GM18870 (cell line): ENCODE data around the gene OR1Q1.
"Not testable (repeated sequence)": the region's sequence is repeated elsewhere in the genome, so short reads cannot be mapped to it uniquely, and the experiment has no call there.

ENCODE experiments used
- ATAC-seq: cut with Tn5 transposase; IDR thresholded peaks from one replicate; pipeline ENCODE4 v1.9.1; 2021; ENCODE audit warnings: moderate library complexity; ENCODE audit not compliant: unreplicated experiment

Gene OR1Q1, protein sequence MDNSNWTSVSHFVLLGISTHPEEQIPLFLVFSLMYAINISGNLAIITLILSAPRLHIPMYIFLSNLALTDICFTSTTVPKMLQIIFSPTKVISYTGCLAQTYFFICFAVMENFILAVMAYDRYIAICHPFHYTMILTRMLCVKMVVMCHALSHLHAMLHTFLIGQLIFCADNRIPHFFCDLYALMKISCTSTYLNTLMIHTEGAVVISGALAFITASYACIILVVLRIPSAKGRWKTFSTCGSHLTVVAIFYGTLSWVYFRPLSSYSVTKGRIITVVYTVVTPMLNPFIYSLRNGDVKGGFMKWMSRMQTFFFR

DNA sequence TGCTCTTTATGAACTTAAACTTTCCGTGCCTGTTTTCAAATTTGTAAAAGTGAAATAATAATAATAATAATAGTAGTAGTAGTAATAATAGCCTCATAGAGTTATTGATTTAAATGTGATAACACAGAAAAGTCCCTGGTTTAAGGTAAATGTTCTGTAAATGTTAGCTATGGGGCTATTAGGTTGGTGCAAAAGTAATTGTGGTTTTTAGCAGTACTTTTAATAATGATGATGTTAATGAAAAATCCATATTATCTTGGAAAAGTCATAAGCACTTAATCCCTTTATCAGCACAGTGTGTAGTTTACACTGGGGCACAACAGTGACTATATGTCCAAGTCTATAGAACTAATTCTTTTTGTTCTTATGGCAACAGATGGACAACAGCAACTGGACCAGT is at the start of gene OR1Q1:
Gene OR1Q1, plus strand, starts transcription at position 377 of the 400 bp plus-strand sequence. Its CDS starts 0 bp downstream, at position 377.
- ATAC-seq, result no peak

DNA sequence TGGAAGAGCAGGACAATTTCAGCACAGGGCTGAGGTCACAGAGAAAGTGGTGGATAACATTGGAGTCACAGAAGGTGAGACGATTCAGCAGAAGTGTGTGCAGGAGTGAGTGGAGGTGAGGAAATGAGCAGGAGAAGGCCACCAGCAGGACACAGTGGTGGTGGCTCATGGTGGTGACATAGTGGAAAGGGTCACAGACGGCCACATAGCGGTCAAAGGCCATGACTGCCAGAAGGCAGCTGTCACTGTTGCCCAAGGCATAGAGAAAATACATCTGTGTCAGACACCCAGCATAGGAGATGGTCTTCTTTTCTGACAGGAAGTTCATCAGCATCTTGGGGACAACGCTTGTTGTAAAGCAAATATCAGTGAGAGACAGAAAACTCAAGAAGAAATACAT is 46.6 kb upstream of the OR1Q1 start:
- no peak for ATAC-seq

DNA sequence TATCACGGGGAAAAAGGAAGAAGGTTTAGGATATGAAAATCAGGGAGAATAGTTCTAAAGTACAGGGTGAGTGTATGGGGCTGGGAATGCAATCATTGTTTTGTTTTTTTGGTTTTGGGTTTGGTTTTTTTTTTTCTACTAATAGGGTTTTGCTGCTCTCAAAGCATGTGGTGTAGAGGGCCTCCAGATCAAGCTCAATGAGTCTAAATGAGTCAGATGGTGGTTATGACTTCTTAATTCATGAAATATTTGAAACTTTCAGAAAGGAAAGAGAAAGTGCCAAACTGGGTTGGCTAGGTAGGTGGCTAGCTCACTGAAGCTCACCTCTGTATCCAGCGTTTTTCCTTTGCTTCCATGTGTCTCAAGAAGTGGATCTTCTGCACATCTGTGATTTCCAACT is 42.1 kb upstream of the OR1Q1 start:
- ATAC-seq, result no peak

DNA sequence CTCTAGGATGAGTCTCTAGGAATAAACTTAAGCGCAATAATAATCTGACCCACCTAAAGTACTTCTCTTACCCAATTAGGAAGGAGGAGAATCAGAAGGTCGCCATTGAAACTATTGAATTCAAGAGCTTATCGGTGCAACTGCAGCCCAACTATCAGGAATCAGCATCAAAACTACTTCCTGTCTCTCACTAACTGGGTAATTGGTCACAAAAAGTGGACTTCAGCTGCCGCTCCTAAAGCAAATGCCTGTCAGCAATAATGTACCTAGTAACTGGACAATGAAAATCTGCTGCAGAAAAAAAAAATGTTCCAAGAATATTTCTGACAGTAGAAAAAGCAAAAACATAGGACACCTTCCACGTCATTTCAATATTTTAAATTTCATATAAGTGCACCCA is 34.7 kb upstream of the OR1Q1 start:
- no peak for ATAC-seq

DNA sequence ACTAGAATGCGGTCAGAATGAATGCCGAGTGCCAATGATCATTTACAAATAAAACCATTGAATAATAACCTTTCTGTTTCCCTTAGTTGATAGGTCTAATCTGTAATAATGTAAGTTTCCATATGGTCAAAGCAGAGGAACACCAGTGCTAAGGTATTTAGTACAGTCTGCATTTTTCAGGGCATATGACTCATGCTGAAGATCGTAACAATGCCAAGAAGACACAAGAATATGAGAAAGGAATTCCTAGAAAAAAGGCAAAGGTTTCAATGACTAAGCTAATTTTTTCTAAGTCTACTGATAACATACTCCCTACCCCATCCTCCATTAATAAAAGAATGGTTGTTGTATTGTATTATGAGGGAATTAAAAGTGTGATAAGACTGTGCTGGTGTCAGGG is 34.2 kb upstream of the OR1Q1 start:
- no peak for ATAC-seq

DNA sequence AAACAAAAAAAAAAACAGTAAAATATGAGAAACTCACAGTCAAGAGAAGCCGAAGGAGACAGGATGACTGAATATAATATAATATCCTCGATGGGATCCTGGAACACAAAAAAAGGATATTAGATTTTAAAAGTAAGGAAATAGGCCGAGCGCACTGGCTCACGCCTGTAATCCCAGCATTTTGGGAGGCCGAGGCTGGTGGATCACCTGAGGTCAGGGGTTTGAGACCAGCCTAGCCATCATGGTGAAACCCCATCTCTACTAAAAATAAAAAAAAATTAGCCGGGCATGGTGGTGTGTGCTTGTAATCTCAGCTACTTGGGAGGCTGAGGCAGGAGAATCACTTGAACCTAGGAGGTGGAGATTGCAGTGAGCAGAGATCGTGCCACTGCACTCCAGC is 31.3 kb upstream of the OR1Q1 start, which contains the start of gene OR1L8:
Gene OR1L8, minus strand, starts transcription at position 101 of the 400 bp plus-strand sequence. CDS start 14,907 bp downstream, outside the sequence.
- ATAC-seq, result not testable (repeated sequence)

DNA sequence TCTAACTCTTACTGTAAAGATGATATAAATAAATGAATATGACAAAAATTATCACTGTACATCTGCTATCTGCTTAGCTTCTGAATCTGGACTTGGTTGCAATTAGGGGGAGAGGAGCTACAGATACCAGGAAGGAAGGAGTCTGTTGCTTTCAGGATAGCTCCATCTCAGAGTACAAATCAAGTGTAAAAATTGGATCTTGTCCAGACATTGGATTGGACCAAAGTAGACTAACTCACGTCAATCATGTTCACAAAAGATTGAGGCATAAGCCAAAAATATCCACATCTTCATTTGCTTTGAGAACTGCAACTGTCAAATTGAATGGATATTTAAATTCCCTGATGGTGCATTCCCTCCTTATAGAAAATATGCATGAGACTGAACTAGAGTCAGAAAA is 8.8 kb upstream of the OR1Q1 start:
- ATAC-seq, result no peak

DNA sequence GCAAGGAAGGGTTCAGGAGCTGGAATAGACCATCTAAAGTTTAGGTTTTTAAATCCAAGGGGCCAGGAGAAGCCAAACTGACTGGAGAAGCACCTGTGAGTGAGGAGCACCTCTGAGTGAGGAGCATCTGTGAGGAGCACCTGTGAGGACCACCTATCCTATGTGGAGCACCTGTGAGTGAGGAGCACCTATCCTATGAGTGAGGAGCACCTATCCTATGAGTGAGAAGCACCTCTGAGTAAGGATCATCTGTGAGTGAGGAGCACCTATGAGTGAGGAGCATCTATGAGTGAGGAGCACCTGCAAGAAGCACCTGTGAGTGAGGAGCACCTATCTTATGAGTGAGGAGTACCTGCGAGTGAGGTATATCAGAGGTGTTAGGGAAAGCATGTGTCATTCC is 8.0 kb upstream of the OR1Q1 start:
- ATAC-seq, result no peak

DNA sequence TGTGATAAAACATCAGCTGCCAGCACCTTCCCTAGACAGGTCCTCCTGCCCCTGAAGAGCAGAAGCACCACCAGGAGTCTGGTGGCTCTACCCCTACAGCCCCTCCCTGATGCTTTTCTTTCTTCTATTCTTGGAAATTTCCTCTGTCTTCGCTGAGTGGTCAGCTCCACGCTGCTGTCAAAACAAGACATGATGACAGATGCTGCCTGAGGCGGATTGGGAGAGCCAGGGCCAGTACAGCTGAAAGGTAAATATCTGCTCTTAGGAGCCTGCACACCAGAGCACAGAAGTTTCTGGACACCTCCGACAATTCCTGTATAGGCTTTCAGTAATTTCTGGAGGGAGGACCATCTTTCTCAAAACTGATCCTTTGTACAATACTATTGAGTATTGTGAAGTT is 4.7 kb upstream of the OR1Q1 start:
- ATAC-seq, result no peak

DNA sequence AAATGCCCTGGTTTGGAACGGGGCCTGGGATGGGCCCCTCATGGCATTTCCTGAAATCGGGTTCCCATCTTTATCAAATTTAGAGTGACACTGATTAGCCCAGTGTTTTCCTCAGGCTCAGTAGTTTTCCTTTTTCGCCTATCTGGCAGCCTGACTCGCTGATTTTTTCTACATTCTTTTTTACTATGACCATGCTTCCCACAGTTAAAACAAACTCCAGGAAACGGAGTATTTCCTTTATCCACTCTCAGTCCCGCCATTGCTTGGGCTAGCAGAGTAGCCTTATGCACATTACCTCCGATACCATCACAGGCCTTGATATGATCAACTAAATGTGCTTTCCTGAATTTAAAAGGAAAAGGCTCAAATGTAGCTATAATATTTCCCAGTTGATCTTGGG is 5.5 kb downstream of the OR1Q1 start:
- no peak for ATAC-seq

DNA sequence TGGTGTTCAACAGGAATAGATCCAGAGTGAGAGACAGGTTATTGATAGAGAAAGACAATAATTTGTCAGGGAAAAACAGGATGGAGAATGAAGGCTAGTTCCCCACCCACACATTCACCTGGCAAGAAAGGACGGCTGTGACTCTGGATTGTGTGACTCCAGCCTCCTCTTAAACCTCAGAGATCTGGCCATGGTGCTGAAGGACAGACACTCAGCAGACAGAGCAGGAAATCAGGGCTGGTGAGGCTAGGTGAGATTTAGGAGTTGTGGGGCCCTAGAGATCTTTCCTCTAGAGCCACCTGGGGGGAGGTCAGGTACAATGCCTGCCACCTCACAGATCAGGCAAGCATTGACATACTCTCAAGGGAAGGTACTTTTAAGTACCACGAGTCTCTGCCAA is 27.7 kb downstream of the OR1Q1 start:
- no peak for ATAC-seq

DNA sequence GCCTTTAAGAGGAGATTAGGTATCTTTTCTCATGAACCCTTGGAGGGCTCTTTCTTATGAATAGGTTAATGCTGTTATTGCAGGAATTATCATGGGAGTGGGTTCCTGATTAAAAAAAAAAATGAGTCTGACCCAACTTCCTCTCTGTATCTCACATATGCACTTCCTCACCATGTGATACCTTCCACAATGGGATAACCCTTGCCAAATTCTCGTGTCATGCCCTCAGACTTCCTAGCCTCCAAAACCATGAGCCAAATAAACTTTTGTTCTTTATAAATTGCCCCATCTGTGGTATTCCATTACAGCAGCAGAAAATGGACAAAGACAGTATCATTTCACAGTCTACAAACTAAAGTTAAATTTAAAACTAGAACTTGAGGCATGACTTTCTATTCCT is 41.8 kb downstream of the OR1Q1 start:
- ATAC-seq, result no peak

DNA sequence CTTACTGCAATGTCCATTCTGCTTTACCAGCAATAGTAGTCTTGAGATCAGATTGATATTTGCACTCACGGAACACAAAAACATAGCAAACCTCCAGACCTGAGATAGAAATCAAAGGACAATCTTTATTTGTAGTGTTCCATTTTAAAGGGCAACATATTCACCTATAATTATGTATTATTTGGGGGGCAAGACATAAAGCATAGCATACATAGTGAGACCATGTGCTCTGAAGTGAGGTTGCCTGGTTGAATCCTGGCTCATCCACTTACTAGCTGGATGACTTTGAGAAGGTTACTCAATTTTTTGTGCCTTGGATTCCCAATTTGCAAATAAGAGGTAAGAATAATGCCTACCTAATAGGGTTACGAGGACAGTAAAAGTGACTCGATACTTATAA is 43.0 kb downstream of the OR1Q1 start, which contains the start of gene OR1B1:
Gene OR1B1, minus strand, starts transcription at position 101 of the 400 bp plus-strand sequence.
- no peak for ATAC-seq

DNA sequence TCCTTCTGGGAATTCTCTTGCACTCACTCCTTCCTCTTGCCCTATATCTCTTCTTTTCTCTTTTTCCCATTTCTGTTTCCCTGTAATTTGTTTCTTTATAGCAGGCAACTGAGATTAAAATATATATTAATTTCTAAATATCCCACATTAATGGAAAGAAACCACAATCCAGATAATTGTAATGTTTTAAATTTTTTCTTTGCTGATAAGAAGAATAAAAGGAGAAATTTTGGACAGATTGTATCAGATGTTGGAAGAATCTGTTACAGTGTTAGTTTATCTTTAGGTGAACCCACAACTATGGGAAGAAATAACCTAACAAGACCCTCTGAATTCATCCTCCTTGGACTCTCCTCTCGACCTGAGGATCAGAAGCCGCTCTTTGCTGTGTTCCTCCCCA is 46.9 kb downstream of the OR1Q1 start, which contains the start of gene OR1L1:
Gene OR1L1, plus strand, starts transcription at position 301 of the 400 bp plus-strand sequence. Its CDS starts 0 bp downstream, at position 301.
- no peak for ATAC-seq
